Glutamatergic neuron (in vitro differentiated cells): ENCODE measurements around the gene ONECUT3. TPM values are rescaled to one million over a fixed set of nuclear protein-coding genes. Genes with fewer than 3 reads are reported as not detected.
A peak's percentile ranks its signal among the peaks of the same experiment; 100 is the strongest.
"Not testable (repeated sequence)": the region's sequence is repeated elsewhere in the genome, so short reads cannot be mapped to it uniquely, and the experiment has no call there.

Experiments used
- DNase-seq: peaks from one replicate; pipeline ENCODE4 v3.0.0; 2022
- H3K27ac Mint-ChIP-seq: one replicate; pipeline ENCODE4 v1.8.0; 2020; ENCODE audit warnings: mild to moderate bottlenecking, mixed read lengths, inconsistent platforms; ENCODE audit not compliant: unreplicated experiment
- H3K27me3 Mint-ChIP-seq: one replicate; pipeline ENCODE4 v1.8.0; 2020; ENCODE audit warnings: mild to moderate bottlenecking, moderate library complexity, mixed read lengths, inconsistent platforms; ENCODE audit not compliant: unreplicated experiment
- H3K36me3 Mint-ChIP-seq: one replicate; pipeline ENCODE4 v1.8.0; 2020; ENCODE audit warnings: mild to moderate bottlenecking, mixed read lengths, inconsistent platforms; ENCODE audit not compliant: unreplicated experiment
- H3K4me1 Mint-ChIP-seq: one replicate; pipeline ENCODE4 v1.8.0; 2020; ENCODE audit warnings: mild to moderate bottlenecking, low read depth, mixed read lengths, inconsistent platforms; ENCODE audit not compliant: unreplicated experiment
- H3K4me3 Mint-ChIP-seq: one replicate; pipeline ENCODE4 v1.8.0; 2020; ENCODE audit warnings: mild to moderate bottlenecking, mixed read lengths, inconsistent platforms; ENCODE audit not compliant: unreplicated experiment
- H3K9me3 Mint-ChIP-seq: one replicate; pipeline ENCODE4 v1.8.0; 2020; ENCODE audit warnings: mild to moderate bottlenecking, moderate library complexity, mixed read lengths, inconsistent platforms; ENCODE audit not compliant: unreplicated experiment
- long read RNA-seq: library from polyadenylated mRNA; unstranded; transcript quantifications from one replicate; pipeline ENCODE4 v2.0.0, GENCODE V29; 2020; ENCODE audit not compliant: unreplicated experiment
- total RNA-seq: library from RNA; stranded (reverse); fragmentation: NEBNext Ultra II Directional; extraction: Animal tissue kit (Norgen Biotek cat#: 25700); gene quantifications from one replicate; pipeline ENCODE4 v1.2.1, GENCODE V29; 2021; ENCODE audit not compliant: unreplicated experiment
- TF ChIP-seq, protein P1 (sequence below): fragments of 200-600 bp; sonication (generic); IDR thresholded peaks from one replicate; pipeline ENCODE4 v1.5.0; 2021; ENCODE audit not compliant: partially characterized antibody, unreplicated experiment

Gene ONECUT3
- total RNA-seq = 15.4 TPM
- long read RNA-seq, partial matches to known transcripts = 0 of 1 reads
- long read RNA-seq, other reads (novel, unspliced or antisense) = 1 of 1 reads

- Mint-ChIP-seq H3K9me3 (peaks cover 7% of the 10 kb centered on the region), H3K27me3 (peaks cover 12% of the 10 kb centered on the region), H3K4me1 (peaks cover 13% of the 10 kb centered on the region), H3K36me3 (peaks cover 5% of the 10 kb centered on the region), H3K27ac (no peak within 1 kb of the TSS), H3K4me3 (no peak within 1 kb of the TSS)
- peak; percentile 80 for DNase-seq
- TF ChIP-seq, protein P1, sequence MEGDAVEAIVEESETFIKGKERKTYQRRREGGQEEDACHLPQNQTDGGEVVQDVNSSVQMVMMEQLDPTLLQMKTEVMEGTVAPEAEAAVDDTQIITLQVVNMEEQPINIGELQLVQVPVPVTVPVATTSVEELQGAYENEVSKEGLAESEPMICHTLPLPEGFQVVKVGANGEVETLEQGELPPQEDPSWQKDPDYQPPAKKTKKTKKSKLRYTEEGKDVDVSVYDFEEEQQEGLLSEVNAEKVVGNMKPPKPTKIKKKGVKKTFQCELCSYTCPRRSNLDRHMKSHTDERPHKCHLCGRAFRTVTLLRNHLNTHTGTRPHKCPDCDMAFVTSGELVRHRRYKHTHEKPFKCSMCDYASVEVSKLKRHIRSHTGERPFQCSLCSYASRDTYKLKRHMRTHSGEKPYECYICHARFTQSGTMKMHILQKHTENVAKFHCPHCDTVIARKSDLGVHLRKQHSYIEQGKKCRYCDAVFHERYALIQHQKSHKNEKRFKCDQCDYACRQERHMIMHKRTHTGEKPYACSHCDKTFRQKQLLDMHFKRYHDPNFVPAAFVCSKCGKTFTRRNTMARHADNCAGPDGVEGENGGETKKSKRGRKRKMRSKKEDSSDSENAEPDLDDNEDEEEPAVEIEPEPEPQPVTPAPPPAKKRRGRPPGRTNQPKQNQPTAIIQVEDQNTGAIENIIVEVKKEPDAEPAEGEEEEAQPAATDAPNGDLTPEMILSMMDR = no peak
These were observed at the start of gene ONECUT3 for GRCh38 chr19:1752757-1753728. Gene ONECUT3 (plus strand): TSS chr19:1753506. CDS start chr19:1753663, 157 bp downstream.

GRCh38 chr19:1704339-1704738, 49.0 kb upstream of the ONECUT3 start:
- peaks cover 9% of the 10 kb centered on the region for H3K9me3 Mint-ChIP-seq
- DNase-seq = no peak
- H3K27me3 Mint-ChIP-seq = peaks cover 10% of the 10 kb centered on the region
- H3K4me3 Mint-ChIP-seq = no peak overlapping the region
- TF ChIP-seq, protein P1 = no peak
- peak overlapping the region; percentile 2 for H3K27ac Mint-ChIP-seq
- H3K4me1 Mint-ChIP-seq = peaks cover 2% of the 10 kb centered on the region
- peaks cover 5% of the 10 kb centered on the region for H3K36me3 Mint-ChIP-seq

DNA sequence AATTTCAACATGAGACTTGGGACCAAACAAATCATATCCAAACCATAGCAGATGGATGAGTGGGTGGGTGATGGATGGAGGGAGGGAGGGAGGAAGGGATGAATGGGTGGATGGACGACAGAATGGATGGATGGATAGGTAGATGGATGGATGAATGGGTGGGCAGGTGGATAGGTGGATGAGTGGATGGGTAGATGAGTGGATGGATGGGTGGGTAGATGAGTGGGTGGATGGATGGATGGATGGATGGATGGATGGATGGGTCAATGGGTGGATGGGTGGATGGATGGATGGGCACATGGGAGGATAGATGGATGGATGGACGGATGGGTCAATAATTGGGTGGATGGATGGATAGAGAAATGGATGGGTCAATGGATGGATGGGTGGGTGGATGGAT, 47.9 kb upstream of the ONECUT3 start:
- Mint-ChIP-seq H3K9me3 (peaks cover 9% of the 10 kb centered on the region), H3K36me3 (peaks cover 5% of the 10 kb centered on the region), H3K27me3 (peaks cover 10% of the 10 kb centered on the region), H3K27ac (no peak overlapping the region), H3K4me1 (peaks cover 2% of the 10 kb centered on the region), H3K4me3 (no peak overlapping the region)
- TF ChIP-seq, protein P1 = no peak
- DNase-seq = no peak

- H3K4me3 Mint-ChIP-seq, H3K9me3 Mint-ChIP-seq, H3K27me3 Mint-ChIP-seq, H3K4me1 Mint-ChIP-seq, H3K36me3 Mint-ChIP-seq, DNase-seq, H3K27ac Mint-ChIP-seq: not testable (repeated sequence)
These were observed 46.7 kb upstream of the ONECUT3 start for GRCh38 chr19:1706646-1707045.

- no peak overlapping the region for H3K27ac Mint-ChIP-seq
- peaks cover 9% of the 10 kb centered on the region for H3K9me3 Mint-ChIP-seq
- no peaks in the 10 kb centered on the region for H3K4me1 Mint-ChIP-seq
- no peak overlapping the region for H3K4me3 Mint-ChIP-seq
- DNase-seq = no peak
- peaks cover 6% of the 10 kb centered on the region for H3K27me3 Mint-ChIP-seq
- TF ChIP-seq, protein P1 = no peak
- peaks cover 5% of the 10 kb centered on the region for H3K36me3 Mint-ChIP-seq
These were observed 46.1 kb upstream of the ONECUT3 start for GRCh38 chr19:1707240-1707639.
